Body of pancreas (tissue), 4 donors: ENCODE measurements around the gene ZNF407. TPM values are rescaled to one million over a fixed set of nuclear protein-coding genes. Genes with fewer than 3 reads are reported as not detected.

Experiments
- ATAC-seq: fragments of 150-250 bp; one replicate; pipeline ENCODE4 v1.9.1; 2016
- DNase-seq, 4 donors: peaks; one replicate each; pipeline ENCODE4 v3.0.0-alpha.2; 2019
- H3K27ac ChIP-seq, 4 donors: fragments of 200-600 bp; sonication (generic); 1 replicate in 3 of 4; 2 replicates in 1 of 4; pipeline versions ENCODE4 v1.5.1 to v1.6.1; 2016 to 2019; ENCODE audit warnings: mild to moderate bottlenecking in 1 of 4, mixed read lengths in 1 of 4, moderate library complexity in 1 of 4
- H3K27me3 ChIP-seq, 2 donors: fragments of 200-600 bp; sonication (generic); one replicate each; pipeline ENCODE4 v1.6.0; 2016; ENCODE audit warnings: mild to moderate bottlenecking in 1 of 2
- H3K36me3 ChIP-seq, 2 donors: fragments of 200-600 bp; sonication (generic); replicated peaks in 1 of 2; 2 replicates each; pipeline ENCODE4 v1.5.1; 2016; ENCODE audit warnings: low read depth in 2 of 2; ENCODE audit not compliant: insufficient read depth in 1 of 2
- H3K4me1 ChIP-seq: fragments of 200-600 bp; sonication (generic); one replicate; pipeline ENCODE4 v1.6.0; 2016
- H3K4me3 ChIP-seq, 2 donors: fragments of 200-600 bp; sonication (generic); 1 replicate in 1 of 2; 2 replicates in 1 of 2; pipeline ENCODE4 v1.5.1; 2016 to 2019
- H3K9me3 ChIP-seq, 3 donors: fragments of 200-600 bp; sonication (generic); 1 replicate in 2 of 3; 2 replicates in 1 of 3; pipeline ENCODE4 v1.5.1; 2016
- POLR2A ChIP-seq, 3 donors: fragments of 450-650 bp; IDR thresholded peaks; one replicate each; pipeline ENCODE4 v1.6.1; 2016; ENCODE audit warnings: antibody characterized with exemption in 3 of 3, mild to moderate bottlenecking in 2 of 3
- WGBS, 2 donors: methylation state at CpG; one replicate each; pipeline ENCODE4 v1.1.5; 2017; 5-methylcytosine and 5-hydroxymethylcytosine counted together
- intact Hi-C: fragments of 100-400 bp; cut with DNase I; formaldehyde crosslinking; loops from one replicate; pipeline ENCODE4 v1.15.1; 2023
- total RNA-seq, 2 donors: library from RNA; depleted of rRNA; stranded (reverse); fragments of >200 nt; gene quantifications; one replicate each; pipeline ENCODE4 v1.1.0, GENCODE V29; 2016
- TF ChIP-seq, protein P1 (sequence below), 7 experiments: fragments of 450-650 bp in 4 of 7; fragments of 200-600 bp in 3 of 7; sonication (generic) in 3 of 7; IDR thresholded peaks; one replicate each; pipeline ENCODE4 v1.5.1; 2016 to 2019; ENCODE audit warnings: antibody characterized with exemption in 7 of 7

The ZNF407 gene
- total RNA-seq, 2 donors from 2014 or later: 14.3 to 19.1 TPM

- ATAC-seq (no peak), DNase-seq (no peak)
- no peak for TF ChIP-seq POLR2A (IDR thresholded peaks at IDR 0.05)
- TF ChIP-seq, protein P1, sequence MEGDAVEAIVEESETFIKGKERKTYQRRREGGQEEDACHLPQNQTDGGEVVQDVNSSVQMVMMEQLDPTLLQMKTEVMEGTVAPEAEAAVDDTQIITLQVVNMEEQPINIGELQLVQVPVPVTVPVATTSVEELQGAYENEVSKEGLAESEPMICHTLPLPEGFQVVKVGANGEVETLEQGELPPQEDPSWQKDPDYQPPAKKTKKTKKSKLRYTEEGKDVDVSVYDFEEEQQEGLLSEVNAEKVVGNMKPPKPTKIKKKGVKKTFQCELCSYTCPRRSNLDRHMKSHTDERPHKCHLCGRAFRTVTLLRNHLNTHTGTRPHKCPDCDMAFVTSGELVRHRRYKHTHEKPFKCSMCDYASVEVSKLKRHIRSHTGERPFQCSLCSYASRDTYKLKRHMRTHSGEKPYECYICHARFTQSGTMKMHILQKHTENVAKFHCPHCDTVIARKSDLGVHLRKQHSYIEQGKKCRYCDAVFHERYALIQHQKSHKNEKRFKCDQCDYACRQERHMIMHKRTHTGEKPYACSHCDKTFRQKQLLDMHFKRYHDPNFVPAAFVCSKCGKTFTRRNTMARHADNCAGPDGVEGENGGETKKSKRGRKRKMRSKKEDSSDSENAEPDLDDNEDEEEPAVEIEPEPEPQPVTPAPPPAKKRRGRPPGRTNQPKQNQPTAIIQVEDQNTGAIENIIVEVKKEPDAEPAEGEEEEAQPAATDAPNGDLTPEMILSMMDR (IDR thresholded peaks at IDR 0.05): no peak
- no peak overlapping the region for H3K27ac ChIP-seq
- intact Hi-C loops: no loop called here
- H3K36me3 ChIP-seq: peaks cover 3 to 5% of the 10 kb centered on the region in 2 donors
- no peaks in the 10 kb centered on the region for H3K4me1 ChIP-seq
- WGBS, 2 donors: 91 to 94% methylated on average over 21 of the region's 21 CpGs
- no peaks in the 10 kb centered on the region for H3K9me3 ChIP-seq
- H3K27me3 ChIP-seq: no peaks in the 10 kb centered on the region
- no peak overlapping the region for H3K4me3 ChIP-seq
These were observed 467.8 kb downstream of the ZNF407 start for GRCh38 chr18:75065251-75066000.

DNA sequence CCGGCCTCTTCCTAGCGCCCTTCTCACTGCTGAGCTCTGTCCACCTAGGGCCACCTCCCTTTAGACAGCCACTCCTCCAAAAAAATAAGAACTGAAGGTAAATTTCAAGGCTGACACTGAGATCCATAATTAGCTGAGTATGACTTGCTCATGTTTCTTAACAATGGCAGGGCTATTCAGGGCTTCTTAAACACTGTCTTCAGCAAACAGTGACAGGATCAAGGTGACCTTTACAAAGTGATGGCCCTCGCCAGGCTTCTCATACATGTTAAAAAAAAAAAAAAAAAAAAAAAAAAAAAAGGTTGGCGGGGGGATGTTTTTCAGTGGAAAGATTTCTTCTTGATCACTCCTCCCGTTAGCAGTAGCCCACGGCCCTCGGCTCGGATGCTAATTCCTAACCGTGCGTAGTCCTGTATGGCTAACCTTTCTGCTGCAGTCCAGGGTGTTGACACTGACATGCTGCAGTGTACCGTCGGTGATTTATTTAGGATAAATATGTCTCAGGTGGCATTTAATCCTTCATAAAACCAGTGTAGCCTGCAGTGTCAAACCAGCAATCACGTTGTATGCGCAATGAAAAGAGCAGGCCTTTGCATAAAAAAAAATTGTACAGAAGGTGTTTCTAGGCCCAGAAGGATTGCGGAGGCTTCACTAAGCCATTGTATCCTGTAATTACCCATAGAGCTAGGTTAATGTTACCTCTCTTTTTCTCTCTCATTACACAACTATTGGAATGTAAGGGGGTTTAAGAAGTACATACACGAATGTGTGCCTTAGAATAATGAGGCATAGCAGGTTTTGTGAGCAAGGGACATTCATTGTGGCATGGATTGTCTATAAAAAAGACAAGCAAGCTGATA is 468.6 kb downstream of the ZNF407 start:
- no peaks in the 10 kb centered on the region for H3K9me3 ChIP-seq
- TF ChIP-seq POLR2A (IDR thresholded peaks at IDR 0.05): no peak
- TF ChIP-seq, protein P1 (IDR thresholded peaks at IDR 0.05): no peak
- H3K36me3 ChIP-seq: peaks cover 3 to 5% of the 10 kb centered on the region in 2 donors
- DNase-seq (no peak), ATAC-seq (no peak)
- no peak overlapping the region for H3K4me3 ChIP-seq
- intact Hi-C loops: no loop called here
- WGBS, 2 donors: 91 to 93% methylated on average over 16 of the region's 16 CpGs
- no peaks in the 10 kb centered on the region for H3K27me3 ChIP-seq
- H3K27ac ChIP-seq: no peak overlapping the region
- H3K4me1 ChIP-seq: no peaks in the 10 kb centered on the region

DNA sequence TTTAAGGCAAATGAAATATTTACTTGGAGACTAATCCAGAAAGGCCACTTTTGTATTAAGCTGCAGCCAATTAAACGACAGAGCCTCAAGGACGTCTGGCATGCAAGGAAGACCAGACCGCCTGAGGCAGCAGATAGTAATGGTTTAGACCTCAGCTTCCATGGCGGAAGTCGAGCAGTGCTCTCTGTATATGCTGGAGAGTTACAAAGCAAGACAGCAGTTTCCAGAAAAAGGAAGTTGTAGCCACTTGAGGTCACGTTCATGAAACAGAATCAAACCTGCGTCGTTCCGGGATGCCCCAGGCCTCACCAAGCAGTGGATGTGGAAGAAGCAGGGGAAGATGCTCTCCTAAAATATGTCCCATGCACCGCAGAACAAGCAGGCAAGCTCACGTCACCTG is 469.3 kb downstream of the ZNF407 start:
- ATAC-seq: no peak
- H3K27me3 ChIP-seq: no peaks in the 10 kb centered on the region
- H3K36me3 ChIP-seq: peaks cover 3 to 5% of the 10 kb centered on the region in 2 donors
- H3K4me3 ChIP-seq: no peak overlapping the region
- 75 to 86% methylated on average over 11 of the region's 11 CpGs for WGBS, 2 donors
- peak in 1 of 4 donors; percentile 30 for DNase-seq
- H3K4me1 ChIP-seq: no peaks in the 10 kb centered on the region
- TF ChIP-seq POLR2A (IDR thresholded peaks at IDR 0.05): no peak
- TF ChIP-seq, protein P1 (IDR thresholded peaks at IDR 0.05): no peak
- intact Hi-C loops: no loop called here
- H3K9me3 ChIP-seq: no peaks in the 10 kb centered on the region
- no peak overlapping the region for H3K27ac ChIP-seq

- DNase-seq (no peak), ATAC-seq (no peak)
- H3K4me1 ChIP-seq: no peaks in the 10 kb centered on the region
- no peak for TF ChIP-seq POLR2A (IDR thresholded peaks at IDR 0.05)
- TF ChIP-seq, protein P1 (IDR thresholded peaks at IDR 0.05): no peak
- H3K9me3 ChIP-seq: no peaks in the 10 kb centered on the region
- H3K27me3 ChIP-seq: no peaks in the 10 kb centered on the region
- intact Hi-C loops: no loop called here
- peaks cover 3 to 5% of the 10 kb centered on the region in 2 donors for H3K36me3 ChIP-seq
- no peak overlapping the region for H3K4me3 ChIP-seq
- WGBS, 2 donors: 85 to 88% methylated on average over 17 of the region's 17 CpGs
- H3K27ac ChIP-seq: no peak overlapping the region
These were observed 470.5 kb downstream of the ZNF407 start for GRCh38 chr18:75067996-75068645.
